Esophagus muscularis mucosa (tissue), 4 donors: Measurements from ENCODE around the gene YOD1.

Source experiments
- EP300 ChIP-seq: sonication (generic); formaldehyde crosslinking; IDR thresholded peaks from one replicate; pipeline ENCODE4 v1.6.1; 2017; ENCODE audit warnings: antibody characterized with exemption
- POLR2A ChIP-seq: fragments of 450-650 bp; IDR thresholded peaks from one replicate; pipeline ENCODE4 v1.6.1; 2017; ENCODE audit warnings: antibody characterized with exemption, moderate library complexity, mild to moderate bottlenecking, low read depth
- POLR2AphosphoS5 ChIP-seq, 2 donors: sonication (generic); formaldehyde crosslinking; IDR thresholded peaks; one replicate each; pipeline ENCODE4 v1.6.1; 2017; ENCODE audit warnings: antibody characterized with exemption in 2 of 2
- TF ChIP-seq, protein P1 (sequence below), 3 experiments: fragments of 200-600 bp in 2 of 3; fragments of 450-650 bp in 1 of 3; sonication (generic) in 2 of 3; IDR thresholded peaks; one replicate each; pipeline ENCODE4 v1.5.1; 2017 to 2019; ENCODE audit warnings: antibody characterized with exemption in 3 of 3, mild to moderate bottlenecking in 2 of 3, moderate library complexity in 1 of 3

DNA sequence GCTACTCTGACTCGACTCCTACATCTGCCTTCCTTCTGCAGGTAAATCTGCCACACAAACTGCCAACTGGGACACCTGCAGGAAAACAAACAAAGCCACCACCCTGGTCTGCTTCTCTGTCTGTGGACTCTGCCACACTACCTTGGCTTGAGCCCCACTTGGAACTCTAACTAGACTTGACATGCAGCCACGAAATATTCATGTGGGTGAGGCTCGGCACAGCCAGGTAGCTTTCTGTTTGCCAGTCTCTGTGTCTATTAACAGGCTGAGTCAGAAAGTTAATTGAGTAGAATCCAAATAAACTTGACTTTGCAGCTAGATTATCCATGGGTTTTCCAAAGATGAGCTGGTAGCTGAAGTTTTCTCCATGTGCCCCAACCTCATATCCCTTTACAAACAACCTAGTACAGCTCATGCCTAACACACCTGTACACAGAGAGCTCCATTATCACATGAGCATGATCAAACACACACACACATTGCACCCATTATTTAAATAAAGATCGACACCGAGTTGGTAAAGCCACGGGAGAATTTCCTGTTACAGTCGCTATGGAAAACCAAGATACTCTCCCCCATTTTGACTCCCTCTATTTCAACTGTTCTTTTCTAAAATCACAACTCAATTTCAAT lies 19.3 kb downstream of the YOD1 start:
- TF ChIP-seq, protein P1, sequence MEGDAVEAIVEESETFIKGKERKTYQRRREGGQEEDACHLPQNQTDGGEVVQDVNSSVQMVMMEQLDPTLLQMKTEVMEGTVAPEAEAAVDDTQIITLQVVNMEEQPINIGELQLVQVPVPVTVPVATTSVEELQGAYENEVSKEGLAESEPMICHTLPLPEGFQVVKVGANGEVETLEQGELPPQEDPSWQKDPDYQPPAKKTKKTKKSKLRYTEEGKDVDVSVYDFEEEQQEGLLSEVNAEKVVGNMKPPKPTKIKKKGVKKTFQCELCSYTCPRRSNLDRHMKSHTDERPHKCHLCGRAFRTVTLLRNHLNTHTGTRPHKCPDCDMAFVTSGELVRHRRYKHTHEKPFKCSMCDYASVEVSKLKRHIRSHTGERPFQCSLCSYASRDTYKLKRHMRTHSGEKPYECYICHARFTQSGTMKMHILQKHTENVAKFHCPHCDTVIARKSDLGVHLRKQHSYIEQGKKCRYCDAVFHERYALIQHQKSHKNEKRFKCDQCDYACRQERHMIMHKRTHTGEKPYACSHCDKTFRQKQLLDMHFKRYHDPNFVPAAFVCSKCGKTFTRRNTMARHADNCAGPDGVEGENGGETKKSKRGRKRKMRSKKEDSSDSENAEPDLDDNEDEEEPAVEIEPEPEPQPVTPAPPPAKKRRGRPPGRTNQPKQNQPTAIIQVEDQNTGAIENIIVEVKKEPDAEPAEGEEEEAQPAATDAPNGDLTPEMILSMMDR (IDR thresholded peaks at IDR 0.05), result no peak
- no peak for TF ChIP-seq POLR2AphosphoS5 (IDR thresholded peaks at IDR 0.05)
- no peak for TF ChIP-seq EP300
- no peak for TF ChIP-seq POLR2A
